Measurements from ENCODE around the gene SLC28A2. TPM values are rescaled to one million over a fixed set of nuclear protein-coding genes. Genes with fewer than 3 reads are reported as not detected.

Gene SLC28A2
- total and polyA plus RNA-seq, 2 of the 13 experiments (the other 11 are each of a cell fraction or from before 2014, with no cell fraction given) = 0.01 to 0.11 TPM

GRCh38 chr15:45205192-45205591, 46.8 kb upstream of the SLC28A2 start (continued):
- TF ChIP-seq REST (IDR thresholded peaks at IDR 0.05; ENCODE audit: borderline replicate concordance in 1 of 2, low read depth in 1 of 2, low read length in 2 of 2) = no peak
- no peak for TF ChIP-seq ZNF569 (CRISPR knock-in tag; IDR thresholded peaks at IDR 0.05; ENCODE audit: borderline replicate concordance)
- peak; percentile 62; the same call in 1 of the 2 replicates for TF ChIP-seq GFI1 (CRISPR knock-in tag; IDR thresholded peaks at IDR 0.05; ENCODE audit: borderline replicate concordance)
- no peak for TF ChIP-seq MED8 (CRISPR knock-in tag; IDR thresholded peaks at IDR 0.05; ENCODE audit: insufficient replicate concordance)
- TF ChIP-seq ZNF879 (CRISPR knock-in tag; IDR thresholded peaks at IDR 0.05) = no peak
- TF ChIP-seq THRA (CRISPR knock-in tag; IDR thresholded peaks at IDR 0.05; ENCODE audit: borderline replicate concordance) = no peak
- TF ChIP-seq FOXA3 (CRISPR knock-in tag; IDR thresholded peaks at IDR 0.05) = no peak
- TF ChIP-seq ZNF777 (CRISPR knock-in tag; IDR thresholded peaks at IDR 0.05) = 0 out of 2 replicates have a peak, but pooled peaks have one; percentile 19
- no peak for TF ChIP-seq KLF6 (CRISPR knock-in tag; IDR thresholded peaks at IDR 0.05)
- no peak for TF ChIP-seq GMEB1 (CRISPR knock-in tag; IDR thresholded peaks at IDR 0.05; ENCODE audit: borderline replicate concordance)
- TF ChIP-seq BCLAF1 (IDR thresholded peaks at IDR 0.05) = no peak
- no peak for TF ChIP-seq ZNF205 (CRISPR knock-in tag; IDR thresholded peaks at IDR 0.05)
- no peak for TF ChIP-seq ETV5 (CRISPR knock-in tag; IDR thresholded peaks at IDR 0.05; ENCODE audit: borderline replicate concordance)
- no peak for TF ChIP-seq ZNF512B (CRISPR knock-in tag; IDR thresholded peaks at IDR 0.05; ENCODE audit: borderline replicate concordance)
- TF ChIP-seq RORA (CRISPR knock-in tag; IDR thresholded peaks at IDR 0.05) = no peak
